ENCODE data around the gene BBS2. TPM values are rescaled to one million over a fixed set of nuclear protein-coding genes. Genes with fewer than 3 reads are reported as not detected.
A peak's percentile ranks its signal among the peaks of the same experiment; 100 is the strongest.

The BBS2 gene
- total and polyA plus RNA-seq, 4 donors = 14.0 to 70.0 (median 33.0) TPM

DNA sequence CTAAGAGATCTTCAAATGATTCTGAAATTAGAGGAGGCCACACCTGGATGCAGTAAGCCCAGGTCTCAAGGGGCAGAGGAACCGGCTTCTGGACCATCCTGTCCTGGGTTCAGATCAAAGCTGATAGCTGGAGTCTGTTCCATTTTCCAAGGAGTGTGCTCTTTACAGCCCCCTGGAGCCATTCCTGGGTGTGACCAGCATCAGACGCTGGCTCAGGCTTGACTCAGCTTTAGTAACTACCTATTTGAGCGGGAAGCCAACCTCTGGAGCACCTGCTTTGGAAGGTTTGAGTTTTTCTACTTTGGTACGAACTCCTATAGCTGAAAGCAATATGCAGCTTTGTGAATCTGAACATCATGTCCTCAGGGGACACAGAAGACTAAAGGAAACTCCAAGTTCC lies 12.9 kb upstream of the BBS2 start:
- Histone ChIP-seq H3K27ac (ENCODE audit: low read depth in 1 of 2, low read length in 1 of 2) (no peak overlapping the region), H3K9ac (ENCODE audit: insufficient read depth in 1 of 2, low read length in 2 of 2) (no peak overlapping the region), H3K36me3 (ENCODE audit: control insufficient read depth in 4 of 4, insufficient read depth in 4 of 4, low read length in 4 of 4) (no peaks in the 10 kb centered on the region), H3K4me1 (ENCODE audit: control insufficient read depth in 5 of 5, insufficient read depth in 5 of 5, low read length in 5 of 5) (no peaks in the 10 kb centered on the region), H3K4me3 (no peak overlapping the region), H3K9me3 (ENCODE audit: control insufficient read depth in 4 of 4, insufficient read depth in 3 of 4, low read length in 3 of 4) (no peaks in the 10 kb centered on the region), H3K27me3 (ENCODE audit: control insufficient read depth in 3 of 3, insufficient read depth in 3 of 3, low read length in 2 of 3) (peaks cover 0 to 4% (median 0%) of the 10 kb centered on the region in 3 donors)
- 75 to 85% methylated on average over 4 of the region's 4 CpGs for WGBS, 2 donors
- no peak for ATAC-seq (ENCODE audit: insufficient read depth, low FRiP score)
- no peak for DNase-seq
- no peak for TF ChIP-seq CTCF (IDR thresholded peaks at IDR 0.05; ENCODE audit: control extremely low read depth, extremely low read depth)

- peaks cover 0 to 6% (median 0%) of the 10 kb centered on the region in 3 donors for H3K27me3 ChIP-seq (ENCODE audit: control insufficient read depth in 3 of 3, insufficient read depth in 3 of 3, low read length in 2 of 3)
- no peak overlapping the region for H3K27ac ChIP-seq (ENCODE audit: low read depth in 1 of 2, low read length in 1 of 2)
- no peaks in the 10 kb centered on the region for H3K9me3 ChIP-seq (ENCODE audit: control insufficient read depth in 4 of 4, insufficient read depth in 3 of 4, low read length in 3 of 4)
- DNase-seq = no peak
- no peaks in the 10 kb centered on the region for H3K4me1 ChIP-seq (ENCODE audit: control insufficient read depth in 5 of 5, insufficient read depth in 5 of 5, low read length in 5 of 5)
- ATAC-seq (ENCODE audit: insufficient read depth, low FRiP score) = no peak
- H3K36me3 ChIP-seq (ENCODE audit: control insufficient read depth in 4 of 4, insufficient read depth in 4 of 4, low read length in 4 of 4) = no peaks in the 10 kb centered on the region
- WGBS, 2 donors = 79 to 91% methylated on average over 1 of the region's 1 CpG
- no peak overlapping the region for H3K9ac ChIP-seq (ENCODE audit: insufficient read depth in 1 of 2, low read length in 2 of 2)
- no peak overlapping the region for H3K4me3 ChIP-seq
- no peak for TF ChIP-seq CTCF (IDR thresholded peaks at IDR 0.05; ENCODE audit: control extremely low read depth, extremely low read depth)
Observed at GRCh38 chr16:56530872-56531271, 11.0 kb upstream of the BBS2 start.

- H3K9me3 ChIP-seq (ENCODE audit: control insufficient read depth in 4 of 4, insufficient read depth in 3 of 4, low read length in 3 of 4) = peaks cover 0 to 2% (median 0%) of the 10 kb centered on the region in 4 donors
- DNase-seq (peak in 2 of 3 donors; percentile 35 to 69), ATAC-seq (ENCODE audit: insufficient read depth, low FRiP score) (no peak)
- H3K27ac ChIP-seq (ENCODE audit: low read depth in 1 of 2, low read length in 1 of 2) = no peak overlapping the region
- no peak overlapping the region for H3K4me3 ChIP-seq
- peaks cover 0 to 6% (median 3%) of the 10 kb centered on the region in 5 donors for H3K4me1 ChIP-seq (ENCODE audit: control insufficient read depth in 5 of 5, insufficient read depth in 5 of 5, low read length in 5 of 5)
- TF ChIP-seq CTCF (IDR thresholded peaks at IDR 0.05; ENCODE audit: control extremely low read depth, extremely low read depth) = no peak
- H3K9ac ChIP-seq (ENCODE audit: insufficient read depth in 1 of 2, low read length in 2 of 2) = no peak overlapping the region
- H3K27me3 ChIP-seq (ENCODE audit: control insufficient read depth in 3 of 3, insufficient read depth in 3 of 3, low read length in 2 of 3) = peaks cover 0 to 2% (median 0%) of the 10 kb centered on the region in 3 donors
- 75 to 86% methylated on average over 9 of the region's 9 CpGs for WGBS, 2 donors
- H3K36me3 ChIP-seq (ENCODE audit: control insufficient read depth in 4 of 4, insufficient read depth in 4 of 4, low read length in 4 of 4) = no peaks in the 10 kb centered on the region
Observed at GRCh38 chr16:56525236-56525635, 5.4 kb upstream of the BBS2 start.

- no peak for TF ChIP-seq CTCF (IDR thresholded peaks at IDR 0.05; ENCODE audit: control extremely low read depth, extremely low read depth)
- peaks cover 0 to 2% (median 0%) of the 10 kb centered on the region in 4 donors for H3K9me3 ChIP-seq (ENCODE audit: control insufficient read depth in 4 of 4, insufficient read depth in 3 of 4, low read length in 3 of 4)
- H3K9ac ChIP-seq (ENCODE audit: insufficient read depth in 1 of 2, low read length in 2 of 2) = peak overlapping the region in 1 of 2 donors; percentile 60
- WGBS, 2 donors = 23% methylated on average over 4 of the region's 4 CpGs
- no peaks in the 10 kb centered on the region for H3K27me3 ChIP-seq (ENCODE audit: control insufficient read depth in 3 of 3, insufficient read depth in 3 of 3, low read length in 2 of 3)
- ATAC-seq (ENCODE audit: insufficient read depth, low FRiP score) (no peak), DNase-seq (no peak)
- H3K27ac ChIP-seq (ENCODE audit: low read depth in 1 of 2, low read length in 1 of 2) = peak overlapping the region; percentile 89 to 95
- no peak overlapping the region for H3K4me3 ChIP-seq
- H3K36me3 ChIP-seq (ENCODE audit: control insufficient read depth in 4 of 4, insufficient read depth in 4 of 4, low read length in 4 of 4) = peaks cover 0 to 3% (median 0%) of the 10 kb centered on the region in 4 donors
- H3K4me1 ChIP-seq (ENCODE audit: control insufficient read depth in 5 of 5, insufficient read depth in 5 of 5, low read length in 5 of 5) = peaks cover 0 to 9% (median 6%) of the 10 kb centered on the region in 5 donors
Observed at GRCh38 chr16:56520251-56520577, 390 bp upstream of the BBS2 start.
